ENCODE results near the gene LDLRAD3. TPM values are rescaled to one million over a fixed set of nuclear protein-coding genes. Genes with fewer than 3 reads are reported as not detected.

LDLRAD3 gene, protein sequence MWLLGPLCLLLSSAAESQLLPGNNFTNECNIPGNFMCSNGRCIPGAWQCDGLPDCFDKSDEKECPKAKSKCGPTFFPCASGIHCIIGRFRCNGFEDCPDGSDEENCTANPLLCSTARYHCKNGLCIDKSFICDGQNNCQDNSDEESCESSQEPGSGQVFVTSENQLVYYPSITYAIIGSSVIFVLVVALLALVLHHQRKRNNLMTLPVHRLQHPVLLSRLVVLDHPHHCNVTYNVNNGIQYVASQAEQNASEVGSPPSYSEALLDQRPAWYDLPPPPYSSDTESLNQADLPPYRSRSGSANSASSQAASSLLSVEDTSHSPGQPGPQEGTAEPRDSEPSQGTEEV
- total RNA-seq (2014; rRNA removed; shearing (Covaris generic)) = not detected in 2 replicates
- not detected in 2 replicates for total RNA-seq (2022)
- percentile 5 among the genes with signal in this experiment for Bru-seq, nascent RNA
- BruChase-seq, experiment 1, labeled RNA remaining after a 6-hour chase = percentile 4 among the genes with signal in this experiment
- BruChase-seq, experiment 2, labeled RNA remaining after a 2-hour chase = percentile 8 among the genes with signal in this experiment
- long read RNA-seq = 0 reads

GRCh38 chr11:35943713-35944502 lies at the start of gene LDLRAD3:
LDLRAD3 (plus strand) TSS chr11:35944062; CDS start chr11:35944099, 37 bp downstream.
- no peak within 1 kb of the TSS for H2AFZ ChIP-seq (ENCODE audit: low read length)
- H3K27ac ChIP-seq (ENCODE audit: low read depth, low read length, poor library complexity, severe bottlenecking) = no peak within 1 kb of the TSS
- H3K79me2 ChIP-seq (ENCODE audit: insufficient read depth, low read depth, low read length) = no peaks in the 10 kb centered on the region
- intact Hi-C loops (cut with micrococcal nuclease; ENCODE audit: unreplicated experiment) = no loop called here
- no peaks in the 10 kb centered on the region for H3K9me2 ChIP-seq (ENCODE audit: insufficient read depth, low read length)
- CTCF ChIA-PET (ENCODE audit: unreplicated experiment) = no interaction called here
- H3K4me1 ChIP-seq (ENCODE audit: insufficient read depth, low read length, poor library complexity, severe bottlenecking) = no peaks in the 10 kb centered on the region
- TF ChIP-seq CTCF (conservative IDR thresholded peaks at IDR 0.05; ENCODE audit: low read length) = no peak
- no peak for TF ChIP-seq EZH2phosphoT487 (IDR thresholded peaks at IDR 0.05; ENCODE audit: borderline replicate concordance, low read depth, low read length)
- H3K4me2 ChIP-seq (ENCODE audit: low read length) = no peak within 1 kb of the TSS
- no TSS peak for BruUV-seq (replicated peaks)
- H3K4me3 ChIP-seq (ENCODE audit: low read depth, low read length, poor library complexity, severe bottlenecking) = no peak within 1 kb of the TSS
- POLR2A ChIA-PET = no interaction called here
- no peaks in the 10 kb centered on the region for H3K9me3 ChIP-seq (ENCODE audit: low read length)
- no peaks in the 10 kb centered on the region for H4K20me1 ChIP-seq (ENCODE audit: insufficient read depth, low read length)
- no peaks in the 10 kb centered on the region for H3K36me3 ChIP-seq (ENCODE audit: insufficient read depth, low read length)
- no peak for DNase-seq (ENCODE audit: low spot score)

DNA sequence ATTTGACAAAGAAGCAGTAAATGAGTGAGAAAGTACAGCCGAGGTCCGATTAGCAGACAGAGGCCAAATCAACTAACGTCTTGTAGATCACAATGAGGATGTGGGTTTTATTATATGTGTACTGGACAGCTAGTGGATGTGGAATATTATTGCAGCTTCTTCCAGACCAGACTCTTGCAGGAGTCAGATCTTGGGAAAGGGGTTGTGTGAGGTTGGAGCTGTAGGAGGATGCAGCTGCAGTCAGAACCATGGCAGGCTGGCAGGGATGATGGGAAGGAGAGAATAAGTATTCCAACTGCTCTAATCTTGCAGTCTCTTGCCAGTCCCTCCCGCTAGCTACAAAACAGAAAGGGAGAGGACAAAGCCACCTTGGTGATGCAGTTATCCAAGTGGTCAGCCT lies 46.8 kb upstream of the LDLRAD3 start:
- no peaks in the 10 kb centered on the region for H4K20me1 ChIP-seq (ENCODE audit: insufficient read depth, low read length)
- no peaks in the 10 kb centered on the region for H3K4me1 ChIP-seq (ENCODE audit: insufficient read depth, low read length, poor library complexity, severe bottlenecking)
- ChIA-PET CTCF (ENCODE audit: unreplicated experiment) (no interaction called here), POLR2A (no interaction called here)
- H3K9me3 ChIP-seq (ENCODE audit: low read length) = 0 out of 2 replicates have a peak, but pooled peaks cover 3% of the 10 kb centered on the region
- no peak overlapping the region for H3K4me3 ChIP-seq (ENCODE audit: low read depth, low read length, poor library complexity, severe bottlenecking)
- H3K9me2 ChIP-seq (ENCODE audit: insufficient read depth, low read length) = no peaks in the 10 kb centered on the region
- H3K79me2 ChIP-seq (ENCODE audit: insufficient read depth, low read depth, low read length) = no peaks in the 10 kb centered on the region
- no peak overlapping the region for H2AFZ ChIP-seq (ENCODE audit: low read length)
- intact Hi-C loops (cut with micrococcal nuclease; ENCODE audit: unreplicated experiment) = no loop called here
- H3K36me3 ChIP-seq (ENCODE audit: insufficient read depth, low read length) = no peaks in the 10 kb centered on the region
- no peak overlapping the region for H3K27ac ChIP-seq (ENCODE audit: low read depth, low read length, poor library complexity, severe bottlenecking)
- TF ChIP-seq EZH2phosphoT487 (IDR thresholded peaks at IDR 0.05; ENCODE audit: borderline replicate concordance, low read depth, low read length) (no peak), CTCF (conservative IDR thresholded peaks at IDR 0.05; ENCODE audit: low read length) (no peak)
- BruUV-seq (replicated peaks) = no TSS peak
- DNase-seq (ENCODE audit: low spot score) = no peak
- no peak overlapping the region for H3K4me2 ChIP-seq (ENCODE audit: low read length)
